ENCODE data around the gene TENT5A.

TENT5A gene

GRCh38 chr6:81734081-81734480 lies 18.4 kb downstream of the TENT5A start:
- TF ChIP-seq, protein P1, sequence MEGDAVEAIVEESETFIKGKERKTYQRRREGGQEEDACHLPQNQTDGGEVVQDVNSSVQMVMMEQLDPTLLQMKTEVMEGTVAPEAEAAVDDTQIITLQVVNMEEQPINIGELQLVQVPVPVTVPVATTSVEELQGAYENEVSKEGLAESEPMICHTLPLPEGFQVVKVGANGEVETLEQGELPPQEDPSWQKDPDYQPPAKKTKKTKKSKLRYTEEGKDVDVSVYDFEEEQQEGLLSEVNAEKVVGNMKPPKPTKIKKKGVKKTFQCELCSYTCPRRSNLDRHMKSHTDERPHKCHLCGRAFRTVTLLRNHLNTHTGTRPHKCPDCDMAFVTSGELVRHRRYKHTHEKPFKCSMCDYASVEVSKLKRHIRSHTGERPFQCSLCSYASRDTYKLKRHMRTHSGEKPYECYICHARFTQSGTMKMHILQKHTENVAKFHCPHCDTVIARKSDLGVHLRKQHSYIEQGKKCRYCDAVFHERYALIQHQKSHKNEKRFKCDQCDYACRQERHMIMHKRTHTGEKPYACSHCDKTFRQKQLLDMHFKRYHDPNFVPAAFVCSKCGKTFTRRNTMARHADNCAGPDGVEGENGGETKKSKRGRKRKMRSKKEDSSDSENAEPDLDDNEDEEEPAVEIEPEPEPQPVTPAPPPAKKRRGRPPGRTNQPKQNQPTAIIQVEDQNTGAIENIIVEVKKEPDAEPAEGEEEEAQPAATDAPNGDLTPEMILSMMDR (IDR thresholded peaks at IDR 0.05; ENCODE audit: insufficient read depth, missing control alignments) = peak; percentile 30
- FAIRE-seq = no peak
- DNase-seq (ENCODE audit: insufficient read length, low spot score) = no peak

DNA sequence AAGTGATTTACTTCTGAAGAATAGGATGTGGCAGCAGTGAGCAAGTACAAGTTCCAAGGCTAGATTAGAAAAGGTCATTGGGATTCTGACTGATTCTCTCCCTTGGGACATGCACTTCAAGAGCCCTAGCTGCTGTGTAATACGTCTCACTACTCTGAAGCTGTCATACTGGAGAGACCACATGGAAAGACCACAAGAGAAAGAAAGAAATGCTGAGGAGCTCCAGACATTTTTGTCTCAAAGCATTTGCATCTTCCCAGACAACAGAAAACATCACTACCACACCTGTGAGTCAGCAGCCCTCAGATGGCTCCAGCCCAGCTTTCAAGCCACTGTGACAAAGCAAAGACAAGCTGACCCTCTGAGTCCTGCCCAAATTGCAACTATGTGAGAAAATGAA lies 20.7 kb downstream of the TENT5A start:
- DNase-seq (ENCODE audit: insufficient read length, low spot score) (no peak), FAIRE-seq (no peak)
- TF ChIP-seq, protein P1 (IDR thresholded peaks at IDR 0.05; ENCODE audit: insufficient read depth, missing control alignments) = no peak

GRCh38 chr6:81727876-81728517 lies 24.5 kb downstream of the TENT5A start:
- DNase-seq (ENCODE audit: insufficient read length, low spot score) = no peak
- TF ChIP-seq, protein P1 (IDR thresholded peaks at IDR 0.05; ENCODE audit: insufficient read depth, missing control alignments) = no peak

DNA sequence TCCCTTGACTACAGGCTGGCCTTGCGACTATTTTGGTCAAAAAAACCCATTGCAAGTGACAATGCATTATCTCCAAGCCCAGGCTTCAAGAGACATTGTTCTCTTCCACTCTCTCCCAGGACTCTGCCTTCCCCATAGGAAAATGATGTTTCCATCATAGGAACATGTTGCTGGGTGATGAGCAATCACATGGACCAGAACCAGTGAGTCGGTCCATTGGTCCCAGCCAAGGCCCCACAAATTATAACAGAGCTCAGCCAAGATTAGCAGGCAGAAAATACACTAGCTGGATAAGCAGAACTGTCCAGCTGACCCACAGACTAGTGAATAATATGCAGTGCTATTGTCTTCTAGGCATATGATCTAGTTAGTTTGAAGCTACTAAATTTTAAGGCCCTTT lies 27.4 kb downstream of the TENT5A start:
- no peak for DNase-seq (ENCODE audit: insufficient read length, low spot score)
- no peak for FAIRE-seq
- TF ChIP-seq, protein P1 (IDR thresholded peaks at IDR 0.05; ENCODE audit: insufficient read depth, missing control alignments) = no peak

More at GRCh38 chr6:81727876-81728517, 24.5 kb downstream of the TENT5A start:
- FAIRE-seq = no peak

GRCh38 chr6:81722506-81723223 lies 29.8 kb downstream of the TENT5A start:
- no peak for FAIRE-seq
- TF ChIP-seq, protein P1 (IDR thresholded peaks at IDR 0.05; ENCODE audit: insufficient read depth, missing control alignments) = no peak
- no peak for DNase-seq (ENCODE audit: insufficient read length, low spot score)

DNA sequence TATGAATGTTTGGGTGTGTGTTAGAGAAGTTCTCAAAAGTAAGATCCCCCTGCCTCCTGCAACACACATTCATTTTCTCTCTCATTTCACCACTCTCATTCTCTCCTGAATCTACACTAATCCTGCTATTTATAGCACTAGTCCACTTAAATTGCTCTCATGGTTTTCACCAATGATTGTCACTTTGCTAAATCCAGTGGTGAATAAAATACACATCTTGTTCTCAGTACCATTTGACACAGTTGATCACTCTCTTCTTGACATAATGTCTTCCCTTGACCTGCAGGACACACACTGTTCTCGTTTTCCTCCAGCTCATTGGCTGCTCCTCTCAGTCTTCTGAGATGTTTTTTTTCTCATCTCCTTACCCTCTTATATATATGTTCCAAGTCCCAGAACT lies 32.1 kb downstream of the TENT5A start:
- DNase-seq (ENCODE audit: insufficient read length, low spot score) = no peak
- FAIRE-seq = no peak
- TF ChIP-seq, protein P1 (IDR thresholded peaks at IDR 0.05; ENCODE audit: insufficient read depth, missing control alignments) = no peak

DNA sequence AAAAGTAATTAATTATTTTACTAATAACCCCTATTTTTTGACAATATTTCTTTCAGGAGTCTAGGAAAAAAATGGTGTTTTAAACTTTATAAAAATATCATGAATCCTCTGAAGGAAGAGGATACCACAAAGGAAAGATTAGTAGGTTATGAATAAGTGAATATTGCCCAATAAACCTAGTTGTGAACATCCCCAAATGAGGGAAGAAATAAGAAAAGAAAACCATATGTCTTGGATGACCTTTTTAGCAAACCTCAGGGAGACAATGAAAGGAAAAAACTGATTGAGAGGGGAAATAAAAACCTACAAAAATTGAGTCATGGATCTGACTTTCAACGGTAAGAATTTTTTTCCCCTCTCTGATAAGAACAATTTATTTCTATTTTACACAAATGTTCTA lies 34.4 kb downstream of the TENT5A start:
- no peak for FAIRE-seq
- TF ChIP-seq, protein P1 (IDR thresholded peaks at IDR 0.05; ENCODE audit: insufficient read depth, missing control alignments) = no peak

More for the DNA sequence above, 34.4 kb downstream of the TENT5A start:
- DNase-seq (ENCODE audit: insufficient read length, low spot score) = no peak
